Erythroblast (primary cell): ENCODE data around the gene PLA2G4D.

Source experiments
- GATA1 ChIP-seq: IDR thresholded peaks from 2 replicates; pipeline ENCODE4 v1.6.1; 2011; ENCODE audit warnings: low read depth, mild to moderate bottlenecking, control low read depth, low read length, moderate library complexity
- POLR2A ChIP-seq: IDR thresholded peaks from 2 replicates; pipeline ENCODE4 v1.6.1; 2011; ENCODE audit warnings: mild to moderate bottlenecking, low read length

DNA sequence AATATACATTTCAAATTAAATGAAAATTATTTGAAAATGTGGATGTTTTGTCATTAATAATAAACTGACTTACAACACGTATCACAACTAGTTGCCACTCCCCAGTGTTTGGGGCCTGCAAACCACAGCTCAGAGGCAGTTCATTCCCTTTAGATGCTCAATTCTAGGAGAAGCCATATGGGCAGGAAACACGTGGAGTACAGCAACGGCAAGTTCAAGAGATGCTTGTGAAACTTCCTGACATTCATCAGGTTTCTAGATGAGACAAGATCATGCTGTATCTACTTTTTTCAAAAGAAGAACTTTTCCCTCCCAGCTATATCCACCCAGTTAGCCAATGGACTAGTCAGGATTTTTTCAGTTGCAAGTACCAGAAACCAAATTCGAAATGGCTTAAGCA, 17.6 kb upstream of the PLA2G4D start:
- TF ChIP-seq POLR2A (no peak), GATA1 (no peak)
